Hepatocyte (in vitro differentiated cells): ENCODE results near the gene NPIPA1. TPM values are rescaled to one million over a fixed set of nuclear protein-coding genes. Genes with fewer than 3 reads are reported as not detected.
"Not testable (repeated sequence)": the region's sequence is repeated elsewhere in the genome, so short reads cannot be mapped to it uniquely, and the experiment has no call there.

Experiments
- DNase-seq: peaks from one replicate; pipeline ENCODE4 v3.0.0-alpha.2; 2016; ENCODE audit warnings: low spot score
- H2AFZ ChIP-seq: fragments of 200-600 bp; sonication (generic); 2 replicates; pipeline ENCODE4 v1.6.0; 2016; ENCODE audit warnings: antibody characterized with exemption, mild to moderate bottlenecking
- H3K27ac ChIP-seq: fragments of 200-600 bp; sonication (generic); 2 replicates; pipeline ENCODE4 v1.5.1; 2016; ENCODE audit warnings: mild to moderate bottlenecking
- H3K27me3 ChIP-seq: fragments of 200-600 bp; sonication (generic); 2 replicates; pipeline ENCODE4 v1.6.1; 2016
- H3K36me3 ChIP-seq: fragments of 200-600 bp; sonication (generic); replicated peaks from 2 replicates; pipeline ENCODE4 v1.5.1; 2016; ENCODE audit warnings: low read depth; ENCODE audit not compliant: insufficient read depth
- H3K4me1 ChIP-seq: fragments of 200-600 bp; sonication (generic); 2 replicates; pipeline ENCODE4 v1.5.1; 2016; ENCODE audit warnings: mild to moderate bottlenecking, moderate library complexity; ENCODE audit not compliant: insufficient read depth
- H3K4me2 ChIP-seq: fragments of 200-600 bp; sonication (generic); 2 replicates; pipeline ENCODE4 v1.6.0; 2016
- H3K4me3 ChIP-seq: fragments of 200-600 bp; sonication (generic); 2 replicates; pipeline ENCODE4 v1.5.1; 2016; ENCODE audit warnings: mild to moderate bottlenecking
- H3K79me2 ChIP-seq: fragments of 200-600 bp; sonication (generic); 2 replicates; pipeline ENCODE4 v1.6.0; 2017; ENCODE audit warnings: mild to moderate bottlenecking
- H3K9me2 ChIP-seq: fragments of 200-600 bp; sonication (generic); replicated peaks from 2 replicates; pipeline ENCODE4 v1.6.0; 2017; ENCODE audit warnings: mild to moderate bottlenecking; ENCODE audit not compliant: insufficient read depth
- H3K9me3 ChIP-seq: fragments of 200-600 bp; sonication (generic); 2 replicates; pipeline ENCODE4 v1.5.1; 2016; ENCODE audit warnings: low read depth, mild to moderate bottlenecking
- H4K20me1 ChIP-seq: fragments of 200-600 bp; sonication (generic); 2 replicates; pipeline ENCODE4 v1.6.0; 2016; ENCODE audit warnings: mild to moderate bottlenecking; ENCODE audit not compliant: insufficient read depth, poor library complexity, severe bottlenecking
- WGBS: methylation state at CpG from one replicate; pipeline ENCODE4 v1.1.6; 2016; ENCODE audit warnings: low lambda C conversion rate; ENCODE audit errors: missing lambda C conversion rate; 5-methylcytosine and 5-hydroxymethylcytosine counted together
- polyA plus RNA-seq: library from polyadenylated mRNA; unstranded; fragments of >200 nt; fragmentation: Nextera tagmentation; extraction: Ambion mirVana; gene quantifications from 2 replicates; pipeline ENCODE4 v1.2.1, GENCODE V29; 2016
- total RNA-seq: library from RNA; depleted of rRNA; stranded (reverse); fragments of >200 nt; gene quantifications from 2 replicates; pipeline ENCODE4 v1.2.3, GENCODE V29; 2014

The NPIPA1 gene
- total and polyA plus RNA-seq, 2 experiments from 2014 or later = 42.8 to 47.5 TPM

GRCh38 chr16:14910833-14911629 lies 26.2 kb upstream of the NPIPA1 start:
- H3K79me2 ChIP-seq, H2AFZ ChIP-seq, H3K36me3 ChIP-seq, H3K9me2 ChIP-seq, DNase-seq, H3K4me1 ChIP-seq, H4K20me1 ChIP-seq, H3K4me3 ChIP-seq, H3K9me3 ChIP-seq, H3K27ac ChIP-seq, H3K4me2 ChIP-seq, H3K27me3 ChIP-seq: not testable (repeated sequence)
- no CpG with 5 or more reads among the region's 85 CpGs for WGBS

- Histone ChIP-seq H3K4me3 (peak overlapping the region; percentile 67), H3K27ac (peak overlapping the region; percentile 80), H3K4me2 (peak overlapping the region; percentile 84)
- H3K9me3 ChIP-seq, H2AFZ ChIP-seq, H4K20me1 ChIP-seq, DNase-seq, H3K79me2 ChIP-seq, H3K27me3 ChIP-seq, H3K36me3 ChIP-seq, H3K4me1 ChIP-seq, H3K9me2 ChIP-seq: not testable (repeated sequence)
- WGBS = under 1% methylated on average over 17 of the region's 33 CpGs
Measured at GRCh38 chr16:14911954-14912353, 25.3 kb upstream of the NPIPA1 start.

GRCh38 chr16:14912588-14912987 lies 24.7 kb upstream of the NPIPA1 start:
- H3K27ac ChIP-seq, H3K4me1 ChIP-seq, H3K9me3 ChIP-seq, H4K20me1 ChIP-seq, H2AFZ ChIP-seq, H3K4me3 ChIP-seq, H3K79me2 ChIP-seq, H3K27me3 ChIP-seq, DNase-seq, H3K4me2 ChIP-seq, H3K36me3 ChIP-seq, H3K9me2 ChIP-seq: not testable (repeated sequence)
- 83% methylated on average over 1 of the region's 11 CpGs for WGBS

- not testable (repeated sequence) for H4K20me1 ChIP-seq, H3K27ac ChIP-seq, H2AFZ ChIP-seq, H3K36me3 ChIP-seq, H3K9me2 ChIP-seq, H3K4me2 ChIP-seq, H3K4me1 ChIP-seq, H3K79me2 ChIP-seq, H3K9me3 ChIP-seq, H3K27me3 ChIP-seq, H3K4me3 ChIP-seq
- peak; percentile 6 for DNase-seq
- 87% methylated on average over 10 of the region's 21 CpGs for WGBS
Measured at GRCh38 chr16:14918504-14918903, 18.7 kb upstream of the NPIPA1 start.

- H3K36me3 ChIP-seq, H3K27me3 ChIP-seq, H3K4me3 ChIP-seq, H3K9me2 ChIP-seq, H3K4me1 ChIP-seq, H4K20me1 ChIP-seq, H3K27ac ChIP-seq, H2AFZ ChIP-seq, H3K4me2 ChIP-seq, H3K9me3 ChIP-seq, H3K79me2 ChIP-seq, DNase-seq: not testable (repeated sequence)
- WGBS = 95% methylated on average over 29 of the region's 41 CpGs
Measured at GRCh38 chr16:14919837-14920600, 17.2 kb upstream of the NPIPA1 start.

- H3K27ac ChIP-seq, H3K4me2 ChIP-seq, H3K9me3 ChIP-seq, DNase-seq, H3K27me3 ChIP-seq, H3K4me3 ChIP-seq, H3K36me3 ChIP-seq, H3K79me2 ChIP-seq, H2AFZ ChIP-seq, H4K20me1 ChIP-seq, H3K9me2 ChIP-seq, H3K4me1 ChIP-seq: not testable (repeated sequence)
- 100% methylated on average over 10 of the region's 27 CpGs for WGBS
Measured at GRCh38 chr16:14922285-14922684, 15.0 kb upstream of the NPIPA1 start.

- not testable (repeated sequence) for H3K27ac ChIP-seq, H3K4me1 ChIP-seq, H3K79me2 ChIP-seq, H3K4me3 ChIP-seq, H4K20me1 ChIP-seq, H3K27me3 ChIP-seq, H3K9me3 ChIP-seq, H3K36me3 ChIP-seq, H2AFZ ChIP-seq, H3K9me2 ChIP-seq, H3K4me2 ChIP-seq, DNase-seq
- WGBS = 88% methylated on average over 10 of the region's 16 CpGs
Measured at GRCh38 chr16:14922968-14923367, 14.3 kb upstream of the NPIPA1 start.

- DNase-seq, H3K9me3 ChIP-seq, H3K4me3 ChIP-seq, H3K4me2 ChIP-seq, H3K4me1 ChIP-seq, H3K27ac ChIP-seq, H2AFZ ChIP-seq, H3K36me3 ChIP-seq, H3K9me2 ChIP-seq, H4K20me1 ChIP-seq, H3K79me2 ChIP-seq, H3K27me3 ChIP-seq: not testable (repeated sequence)
- 89% methylated on average over 16 of the region's 31 CpGs for WGBS
Measured at GRCh38 chr16:14923394-14924088, 13.7 kb upstream of the NPIPA1 start.
